H9 (cell line): ENCODE measurements around the gene TTC9C. TPM values are rescaled to one million over a fixed set of nuclear protein-coding genes. Genes with fewer than 3 reads are reported as not detected.

Experiments
- DNase-seq: peaks from one replicate; pipeline ENCODE4 v3.0.0-alpha.2; 2017
- H2AFZ ChIP-seq: one replicate; pipeline ENCODE4 v1.6.1; 2013; ENCODE audit warnings: mild to moderate bottlenecking, low read length, control low read depth, moderate library complexity
- H2AK5ac ChIP-seq: 2 replicates; pipeline ENCODE4 v1.6.1; 2013; ENCODE audit warnings: low read length, control low read depth, mixed read lengths; ENCODE audit not compliant: insufficient read length
- H2BK120ac ChIP-seq: one replicate; pipeline ENCODE4 v1.6.1; 2013; ENCODE audit warnings: low read depth, mild to moderate bottlenecking, low read length, control low read depth, inconsistent platforms; ENCODE audit not compliant: poor library complexity, severe bottlenecking
- H2BK12ac ChIP-seq: 2 replicates; pipeline ENCODE4 v1.6.1; 2013; ENCODE audit warnings: low read length, control low read depth, mixed read lengths, low read depth; ENCODE audit not compliant: insufficient read length
- H2BK15ac ChIP-seq: 2 replicates; pipeline ENCODE4 v1.6.1; 2013; ENCODE audit warnings: low read depth, low read length, control low read depth
- H2BK20ac ChIP-seq: one replicate; pipeline ENCODE4 v1.6.1; 2013; ENCODE audit warnings: low read depth, mild to moderate bottlenecking, low read length, control low read depth, inconsistent platforms; ENCODE audit not compliant: poor library complexity, severe bottlenecking
- H2BK5ac ChIP-seq: 2 replicates; pipeline ENCODE4 v1.6.1; 2013; ENCODE audit warnings: low read length, control low read depth, mixed read lengths; ENCODE audit not compliant: insufficient read length
- H3K14ac ChIP-seq: 2 replicates; pipeline ENCODE4 v1.6.1; 2013; ENCODE audit warnings: low read length, control low read depth; ENCODE audit not compliant: insufficient read depth
- H3K18ac ChIP-seq: 2 replicates; pipeline ENCODE4 v1.6.1; 2013; ENCODE audit warnings: low read depth, mild to moderate bottlenecking, mixed read lengths, low read length, control low read depth; ENCODE audit not compliant: insufficient read length
- H3K23ac ChIP-seq: 2 replicates; pipeline ENCODE4 v1.6.1; 2013; ENCODE audit warnings: low read length, control low read depth, mixed read lengths, low read depth; ENCODE audit not compliant: insufficient read length
- H3K23me2 ChIP-seq: 2 replicates; pipeline ENCODE4 v1.6.1; 2013; ENCODE audit warnings: low read depth, mild to moderate bottlenecking, mixed read lengths, low read length, control low read depth; ENCODE audit not compliant: insufficient read length, poor library complexity, severe bottlenecking
- H3K27ac ChIP-seq: 2 replicates; pipeline ENCODE4 v1.5.1; 2013; ENCODE audit warnings: low read length, control low read depth, mixed read lengths, low read depth; ENCODE audit not compliant: insufficient read length
- H3K27me3 ChIP-seq: 2 replicates; pipeline ENCODE4 v1.6.1; 2013; ENCODE audit warnings: low read length, control low read depth, inconsistent platforms; ENCODE audit not compliant: insufficient read depth
- H3K4ac ChIP-seq: 2 replicates; pipeline ENCODE4 v1.6.1; 2013; ENCODE audit warnings: low read depth, mild to moderate bottlenecking, control low read depth, inconsistent platforms, low read length, moderate library complexity
- H3K4me1 ChIP-seq: 2 replicates; pipeline ENCODE4 v1.6.1; 2013; ENCODE audit warnings: low read length, control low read depth, inconsistent platforms; ENCODE audit not compliant: insufficient read depth
- H3K4me2 ChIP-seq: 2 replicates; pipeline ENCODE4 v1.6.1; 2013; ENCODE audit warnings: low read length, control low read depth, mixed read lengths; ENCODE audit not compliant: insufficient read length, insufficient read depth
- H3K56ac ChIP-seq: 2 replicates; pipeline ENCODE4 v1.6.1; 2013; ENCODE audit warnings: low read depth, mild to moderate bottlenecking, mixed read lengths, low read length, control low read depth; ENCODE audit not compliant: insufficient read length
- H3K79me1 ChIP-seq: 2 replicates; pipeline ENCODE4 v1.6.1; 2013; ENCODE audit warnings: low read depth, mild to moderate bottlenecking, moderate library complexity, low read length, control low read depth, inconsistent platforms; ENCODE audit not compliant: insufficient read depth, poor library complexity, severe bottlenecking
- H3K79me2 ChIP-seq: 2 replicates; pipeline ENCODE4 v1.6.1; 2013; ENCODE audit warnings: low read length, control low read depth, inconsistent platforms; ENCODE audit not compliant: insufficient read depth
- H3K9ac ChIP-seq: 2 replicates; pipeline ENCODE4 v1.6.1; 2013; ENCODE audit warnings: low read length, control low read depth, mixed read lengths; ENCODE audit not compliant: insufficient read length; ENCODE audit errors: extremely low read depth
- H3K9me3 ChIP-seq: one replicate; pipeline ENCODE4 v1.6.1; 2013; ENCODE audit warnings: low read depth, low read length, inconsistent platforms; ENCODE audit not compliant: control insufficient read depth
- H3T11ph ChIP-seq: one replicate; pipeline ENCODE4 v1.6.1; 2013; ENCODE audit warnings: mild to moderate bottlenecking, low read length, control low read depth, inconsistent platforms
- H4K20me1 ChIP-seq: one replicate; pipeline ENCODE4 v1.6.1; 2013; ENCODE audit not compliant: control insufficient read depth, insufficient read length, insufficient read depth
- H4K5ac ChIP-seq: 2 replicates; pipeline ENCODE4 v1.6.1; 2013; ENCODE audit warnings: low read depth, mild to moderate bottlenecking, mixed read lengths, low read length, control low read depth; ENCODE audit not compliant: insufficient read length
- H4K8ac ChIP-seq: replicated peaks from 2 replicates; pipeline ENCODE4 v1.6.1; 2013; ENCODE audit warnings: low read length, control low read depth, mixed read lengths, low read depth; ENCODE audit not compliant: insufficient read length
- H4K91ac ChIP-seq: 2 replicates; pipeline ENCODE4 v1.6.1; 2013; ENCODE audit warnings: low read depth, mild to moderate bottlenecking, moderate library complexity, mixed read lengths, low read length, control low read depth; ENCODE audit not compliant: insufficient read length
- H3K27ac Mint-ChIP-seq, 3 experiments: 2 replicates in 2 of 3; 3 replicates in 1 of 3; pipeline ENCODE4 v1.8.0; 2020 to 2021; ENCODE audit warnings: mixed read lengths in 3 of 3, mild to moderate bottlenecking in 1 of 3, moderate library complexity in 1 of 3
- H3K27me3 Mint-ChIP-seq: 2 replicates; pipeline ENCODE4 v1.8.0; 2021; ENCODE audit warnings: low read depth, mild to moderate bottlenecking, moderate library complexity, mixed read lengths
- H3K36me3 Mint-ChIP-seq, 3 experiments: 2 replicates in 2 of 3; 3 replicates in 1 of 3; pipeline ENCODE4 v1.8.0; 2020 to 2021; ENCODE audit warnings: low read depth in 3 of 3, mixed read lengths in 3 of 3; ENCODE audit not compliant: insufficient read depth in 1 of 3
- H3K4me1 Mint-ChIP-seq, 2 experiments: 2 replicates each; pipeline ENCODE4 v1.8.0; 2020; ENCODE audit warnings: mixed read lengths in 2 of 2
- H3K4me3 Mint-ChIP-seq, 2 experiments: 2 replicates in 1 of 2; 3 replicates in 1 of 2; pipeline ENCODE4 v1.8.0; 2020 to 2021; ENCODE audit warnings: mild to moderate bottlenecking in 2 of 2, mixed read lengths in 2 of 2, moderate library complexity in 1 of 2
- H3K9me3 Mint-ChIP-seq, 2 experiments: 2 replicates in 1 of 2; 3 replicates in 1 of 2; pipeline ENCODE4 v1.8.0; 2020; ENCODE audit warnings: mild to moderate bottlenecking in 2 of 2, mixed read lengths in 2 of 2, moderate library complexity in 1 of 2
- WGBS: extraction: QIAGEN DNeasy Blood & Tissue Kit; methylation state at CpG from one replicate; pipeline ENCODE4 v1.1.7; 2013; ENCODE audit warnings: missing lambda C conversion rate, low lambda C conversion rate, mixed read lengths; ENCODE audit not compliant: insufficient read length; ENCODE audit errors: extremely low coverage; 5-methylcytosine and 5-hydroxymethylcytosine counted together
- long read RNA-seq: library from polyadenylated mRNA; unstranded; transcript quantifications from one replicate; pipeline ENCODE4 v2.0.0, GENCODE V29; 2020
- total RNA-seq: library from RNA; stranded (reverse); gene quantifications from 2 replicates; pipeline ENCODE4 v1.2.1, GENCODE V29; 2021
- TF ChIP-seq, protein P1 (sequence below): fragments of 200-600 bp; sonication (generic); conservative IDR thresholded peaks from 3 replicates; pipeline ENCODE4 v1.8.0; 2021; ENCODE audit warnings: antibody characterized with exemption, mild to moderate bottlenecking

The TTC9C gene, protein sequence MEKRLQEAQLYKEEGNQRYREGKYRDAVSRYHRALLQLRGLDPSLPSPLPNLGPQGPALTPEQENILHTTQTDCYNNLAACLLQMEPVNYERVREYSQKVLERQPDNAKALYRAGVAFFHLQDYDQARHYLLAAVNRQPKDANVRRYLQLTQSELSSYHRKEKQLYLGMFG
- total RNA-seq: 31.6 and 33.4 TPM in 2 replicates
- long read RNA-seq, transcript TTC9C-205 (4 exons, 858 nt): minor isoform, 5 of 37 reads
- long read RNA-seq, transcript TTC9C-202 (3 exons, 1,080 nt): major isoform, 19 of 37 reads
- long read RNA-seq, partial matches to known transcripts: 0 of 37 reads
- long read RNA-seq, other reads (novel, unspliced or antisense): 12 of 37 reads

DNA sequence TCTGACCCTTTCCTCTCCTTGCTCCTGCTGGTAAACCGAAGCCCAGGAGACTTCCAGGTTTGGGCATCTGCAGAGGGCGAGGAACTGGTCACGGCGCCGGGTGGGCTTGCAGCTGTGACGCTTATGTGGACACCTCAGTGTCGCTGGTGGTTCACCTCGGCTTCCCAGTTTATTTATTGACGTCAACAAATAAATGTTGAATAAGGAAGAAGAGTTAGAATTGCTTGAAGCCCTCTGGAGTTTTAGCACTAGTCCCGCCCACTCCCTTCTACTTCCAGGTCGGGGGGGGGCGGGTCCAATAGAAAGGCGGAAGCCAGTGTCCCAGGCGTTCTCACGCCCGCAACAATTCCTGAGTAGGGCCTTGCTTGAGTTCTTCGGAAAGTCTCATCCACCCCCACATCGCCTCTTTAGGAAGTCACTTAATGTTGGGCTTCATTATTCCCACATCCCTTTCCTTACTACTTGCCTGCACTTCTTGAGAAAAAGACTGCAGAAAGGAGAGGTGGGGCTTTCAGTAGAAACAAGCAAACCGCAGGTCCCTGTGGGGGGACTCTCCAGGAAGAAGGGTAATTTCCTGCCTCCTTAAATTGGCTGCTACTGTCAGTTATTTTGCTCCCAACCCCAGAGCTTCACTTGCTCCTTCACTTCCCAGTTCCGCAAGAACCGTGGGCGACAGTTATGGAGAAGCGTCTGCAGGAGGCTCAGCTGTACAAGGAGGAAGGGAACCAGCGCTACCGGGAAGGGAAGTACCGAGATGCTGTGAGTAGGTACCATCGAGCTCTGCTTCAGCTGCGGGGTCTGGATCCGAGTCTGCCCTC lies at the start of gene TTC9C:
TTC9C (plus strand) TSS at position 316 of the 818 bp plus-strand sequence; CDS start at position 679, 363 bp downstream.
- Histone ChIP-seq H4K91ac (no peak within 1 kb of the TSS), H3K9me3 (no peaks in the 10 kb centered on the region), H3K4me1 (no peaks in the 10 kb centered on the region), H3K4me2 (peak within 1 kb of the TSS; percentile 99), H3K79me2 (peaks cover 30% of the 10 kb centered on the region), H2BK15ac (no peak within 1 kb of the TSS), H3K23ac (no peak within 1 kb of the TSS), H4K8ac (no peak within 1 kb of the TSS), H3K18ac (peak within 1 kb of the TSS; percentile 78), H3K4ac (no peak within 1 kb of the TSS), H2BK12ac (no peak within 1 kb of the TSS), H2BK5ac (peak within 1 kb of the TSS; percentile 33), H4K20me1 (no peaks in the 10 kb centered on the region), H3K27ac (peak within 1 kb of the TSS; percentile 96), H3K79me1 (peaks cover 6% of the 10 kb centered on the region), H2BK20ac (no peak within 1 kb of the TSS), H3K27me3 (no peaks in the 10 kb centered on the region), H2AK5ac (no peak within 1 kb of the TSS), H3K14ac (peak within 1 kb of the TSS; percentile 77; the same call in 1 of the 2 replicates), H2BK120ac (no peak within 1 kb of the TSS), H2AFZ (peak within 1 kb of the TSS; percentile 34), H3K9ac (peak within 1 kb of the TSS; percentile 93), H3K56ac (no peak within 1 kb of the TSS), H4K5ac (no peak within 1 kb of the TSS), H3K23me2 (peaks cover 25% of the 10 kb centered on the region), H3T11ph (no peak within 1 kb of the TSS)
- Mint-ChIP-seq H3K4me3 (peak within 1 kb of the TSS; percentile 89 to 95), H3K27ac (peak within 1 kb of the TSS; percentile 99 to 100 (median 100)), H3K36me3 (peaks cover 21 to 43% (median 35%) of the 10 kb centered on the region in 3 experiments), H3K4me1 (peaks cover 20 to 27% of the 10 kb centered on the region in 2 experiments), H3K27me3 (no peaks in the 10 kb centered on the region), H3K9me3 (no peaks in the 10 kb centered on the region)
- TF ChIP-seq, protein P1, sequence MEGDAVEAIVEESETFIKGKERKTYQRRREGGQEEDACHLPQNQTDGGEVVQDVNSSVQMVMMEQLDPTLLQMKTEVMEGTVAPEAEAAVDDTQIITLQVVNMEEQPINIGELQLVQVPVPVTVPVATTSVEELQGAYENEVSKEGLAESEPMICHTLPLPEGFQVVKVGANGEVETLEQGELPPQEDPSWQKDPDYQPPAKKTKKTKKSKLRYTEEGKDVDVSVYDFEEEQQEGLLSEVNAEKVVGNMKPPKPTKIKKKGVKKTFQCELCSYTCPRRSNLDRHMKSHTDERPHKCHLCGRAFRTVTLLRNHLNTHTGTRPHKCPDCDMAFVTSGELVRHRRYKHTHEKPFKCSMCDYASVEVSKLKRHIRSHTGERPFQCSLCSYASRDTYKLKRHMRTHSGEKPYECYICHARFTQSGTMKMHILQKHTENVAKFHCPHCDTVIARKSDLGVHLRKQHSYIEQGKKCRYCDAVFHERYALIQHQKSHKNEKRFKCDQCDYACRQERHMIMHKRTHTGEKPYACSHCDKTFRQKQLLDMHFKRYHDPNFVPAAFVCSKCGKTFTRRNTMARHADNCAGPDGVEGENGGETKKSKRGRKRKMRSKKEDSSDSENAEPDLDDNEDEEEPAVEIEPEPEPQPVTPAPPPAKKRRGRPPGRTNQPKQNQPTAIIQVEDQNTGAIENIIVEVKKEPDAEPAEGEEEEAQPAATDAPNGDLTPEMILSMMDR: no peak
- WGBS: no CpG with 5 or more reads among the region's 29 CpGs
- DNase-seq: peak; percentile 81
